A673 (cell line): Measurements from ENCODE around the gene ACMSD. TPM values are rescaled to one million over a fixed set of nuclear protein-coding genes. Genes with fewer than 3 reads are reported as not detected.

Experiments
- BruUV-seq: library from RNA; stranded (reverse); fragments of 400-500 nt; replicated peaks from 2 replicates; lab custom pipeline; 2021; lab: Mats Ljungman, UMichigan
- CTCF ChIA-PET: fragments of 300-600 bp; sonication (Branson Sonifier 250); formaldehyde crosslinking; loops from one replicate; lab custom pipeline; 2022; ENCODE audit warnings: antibody characterized with exemption; lab: Charles Lee
- POLR2A ChIA-PET: fragments of 300-600 bp; sonication (Branson Sonifier 250); formaldehyde crosslinking; loops from one replicate; lab custom pipeline; 2022; ENCODE audit warnings: antibody characterized with exemption; ENCODE audit not compliant: low non-redundant PET; lab: Charles Lee
- DNase-seq: peaks from one replicate; pipeline ENCODE4 v3.0.0-alpha.2; 2015; ENCODE audit warnings: low spot score
- H3K27ac ChIP-seq: fragments of 200-600 bp; sonication (generic); 2 replicates; pipeline ENCODE4 v1.5.1; 2016; ENCODE audit warnings: mixed run types, low read depth, mild to moderate bottlenecking, mixed read lengths, antibody characterized with exemption, low read length; ENCODE audit not compliant: poor library complexity, severe bottlenecking
- H3K27me3 ChIP-seq: fragments of 200-600 bp; sonication (generic); replicated peaks from 2 replicates; pipeline ENCODE4 v1.6.1; 2017; ENCODE audit warnings: mixed run types, low read depth, mild to moderate bottlenecking, mixed read lengths, antibody characterized with exemption, low read length; ENCODE audit not compliant: insufficient read depth, poor library complexity
- H3K36me3 ChIP-seq: fragments of 200-600 bp; sonication (generic); 2 replicates; pipeline ENCODE4 v1.6.1; 2016; ENCODE audit warnings: mixed run types, mild to moderate bottlenecking, mixed read lengths, antibody characterized with exemption, low read length; ENCODE audit not compliant: insufficient read depth, poor library complexity, severe bottlenecking
- H3K4me1 ChIP-seq: fragments of 200-600 bp; sonication (generic); 2 replicates; pipeline ENCODE4 v1.6.1; 2017; ENCODE audit warnings: mixed run types, mild to moderate bottlenecking, mixed read lengths, antibody characterized with exemption, low read length; ENCODE audit not compliant: insufficient read depth, poor library complexity, severe bottlenecking
- H3K4me3 ChIP-seq: fragments of 200-600 bp; sonication (generic); 2 replicates; pipeline ENCODE4 v1.5.1; 2016; ENCODE audit warnings: low read depth, mixed run types, mild to moderate bottlenecking, mixed read lengths, low read length; ENCODE audit not compliant: poor library complexity, severe bottlenecking
- H3K9me3 ChIP-seq: fragments of 200-600 bp; sonication (generic); 2 replicates; pipeline ENCODE4 v1.6.1; 2016; ENCODE audit warnings: mixed run types, low read depth, mild to moderate bottlenecking, mixed read lengths, antibody characterized with exemption, low read length; ENCODE audit not compliant: poor library complexity, severe bottlenecking
- CTCF ChIP-seq: fragments of 300-800, 200-600 bp; sonication (generic); conservative IDR thresholded peaks from 2 replicates; pipeline ENCODE4 v1.5.1; 2017; ENCODE audit warnings: low read depth, mild to moderate bottlenecking, antibody characterized with exemption, low read length, moderate library complexity, mixed read lengths
- EZH2 ChIP-seq: fragments of 200-600 bp; sonication (generic); IDR thresholded peaks from 2 replicates; pipeline ENCODE4 v1.6.1; 2017; ENCODE audit warnings: borderline replicate concordance, low read depth, mild to moderate bottlenecking, mixed read lengths, antibody characterized with exemption, low read length; ENCODE audit not compliant: poor library complexity, severe bottlenecking
- intact Hi-C: fragments of 100-400 bp; cut with micrococcal nuclease; formaldehyde crosslinking; loops from one replicate; pipeline ENCODE4 v1.10.0; 2022; ENCODE audit not compliant: unreplicated experiment
- total RNA-seq: library from RNA; stranded (reverse); gene quantifications from 2 replicates; pipeline ENCODE4 v1.2.3, GENCODE V29; 2021

ACMSD gene
- total RNA-seq, 1 experiment from 2014 or later: not detected

- H3K4me3 ChIP-seq: no peak overlapping the region
- no TSS peak for BruUV-seq
- no peaks in the 10 kb centered on the region for H3K27me3 ChIP-seq
- CTCF ChIA-PET: no interaction called here
- TF ChIP-seq CTCF: no peak
- no peak for TF ChIP-seq EZH2
- DNase-seq: no peak
- H3K27ac ChIP-seq: no peak overlapping the region
- H3K9me3 ChIP-seq: peaks cover 4% of the 10 kb centered on the region
- H3K36me3 ChIP-seq: no peaks in the 10 kb centered on the region
- intact Hi-C loops: no loop called here
- POLR2A ChIA-PET: no interaction called here
- H3K4me1 ChIP-seq: no peaks in the 10 kb centered on the region
Measured at GRCh38 chr2:134910763-134911399, 72.5 kb downstream of the ACMSD start.

GRCh38 chr2:134911400-134911785 is 73.0 kb downstream of the ACMSD start:
- CTCF ChIA-PET: no interaction called here

GRCh38 chr2:134912361-134912760 is 73.9 kb downstream of the ACMSD start:
- no TSS peak for BruUV-seq
- Histone ChIP-seq H3K4me3 (no peak overlapping the region), H3K36me3 (no peaks in the 10 kb centered on the region), H3K9me3 (peaks cover 4% of the 10 kb centered on the region), H3K4me1 (peaks cover 3% of the 10 kb centered on the region), H3K27ac (no peak overlapping the region), H3K27me3 (no peaks in the 10 kb centered on the region)
- CTCF ChIA-PET: no interaction called here
- peak; percentile 12 for DNase-seq
- intact Hi-C loops: no loop called here
- TF ChIP-seq EZH2: no peak
- TF ChIP-seq CTCF: no peak
- POLR2A ChIA-PET: no interaction called here

More at GRCh38 chr2:134911400-134911785, 73.0 kb downstream of the ACMSD start:
- Histone ChIP-seq H3K27me3 (no peaks in the 10 kb centered on the region), H3K27ac (no peak overlapping the region), H3K9me3 (peaks cover 4% of the 10 kb centered on the region), H3K36me3 (no peaks in the 10 kb centered on the region), H3K4me1 (no peaks in the 10 kb centered on the region), H3K4me3 (no peak overlapping the region)
- no TSS peak for BruUV-seq
- DNase-seq: no peak
- POLR2A ChIA-PET: no interaction called here
- no peak for TF ChIP-seq CTCF
- no peak for TF ChIP-seq EZH2
- intact Hi-C loops: no loop called here
